H9 (cell line): ENCODE measurements around the gene WASHC3. TPM values are rescaled to one million over a fixed set of nuclear protein-coding genes. Genes with fewer than 3 reads are reported as not detected.

ENCODE experiments used
- DNase-seq: peaks from one replicate; pipeline ENCODE4 v3.0.0-alpha.2; 2017
- H2AFZ ChIP-seq: one replicate; pipeline ENCODE4 v1.6.1; 2013; ENCODE audit warnings: mild to moderate bottlenecking, low read length, control low read depth, moderate library complexity
- H2AK5ac ChIP-seq: 2 replicates; pipeline ENCODE4 v1.6.1; 2013; ENCODE audit warnings: low read length, control low read depth, mixed read lengths; ENCODE audit not compliant: insufficient read length
- H2BK120ac ChIP-seq: one replicate; pipeline ENCODE4 v1.6.1; 2013; ENCODE audit warnings: low read depth, mild to moderate bottlenecking, low read length, control low read depth, inconsistent platforms; ENCODE audit not compliant: poor library complexity, severe bottlenecking
- H2BK12ac ChIP-seq: 2 replicates; pipeline ENCODE4 v1.6.1; 2013; ENCODE audit warnings: low read length, control low read depth, mixed read lengths, low read depth; ENCODE audit not compliant: insufficient read length
- H2BK15ac ChIP-seq: 2 replicates; pipeline ENCODE4 v1.6.1; 2013; ENCODE audit warnings: low read depth, low read length, control low read depth
- H2BK20ac ChIP-seq: one replicate; pipeline ENCODE4 v1.6.1; 2013; ENCODE audit warnings: low read depth, mild to moderate bottlenecking, low read length, control low read depth, inconsistent platforms; ENCODE audit not compliant: poor library complexity, severe bottlenecking
- H2BK5ac ChIP-seq: 2 replicates; pipeline ENCODE4 v1.6.1; 2013; ENCODE audit warnings: low read length, control low read depth, mixed read lengths; ENCODE audit not compliant: insufficient read length
- H3K14ac ChIP-seq: 2 replicates; pipeline ENCODE4 v1.6.1; 2013; ENCODE audit warnings: low read length, control low read depth; ENCODE audit not compliant: insufficient read depth
- H3K18ac ChIP-seq: 2 replicates; pipeline ENCODE4 v1.6.1; 2013; ENCODE audit warnings: low read depth, mild to moderate bottlenecking, mixed read lengths, low read length, control low read depth; ENCODE audit not compliant: insufficient read length
- H3K23ac ChIP-seq: 2 replicates; pipeline ENCODE4 v1.6.1; 2013; ENCODE audit warnings: low read length, control low read depth, mixed read lengths, low read depth; ENCODE audit not compliant: insufficient read length
- H3K23me2 ChIP-seq: 2 replicates; pipeline ENCODE4 v1.6.1; 2013; ENCODE audit warnings: low read depth, mild to moderate bottlenecking, mixed read lengths, low read length, control low read depth; ENCODE audit not compliant: insufficient read length, poor library complexity, severe bottlenecking
- H3K27ac ChIP-seq: 2 replicates; pipeline ENCODE4 v1.5.1; 2013; ENCODE audit warnings: low read length, control low read depth, mixed read lengths, low read depth; ENCODE audit not compliant: insufficient read length
- H3K27me3 ChIP-seq: 2 replicates; pipeline ENCODE4 v1.6.1; 2013; ENCODE audit warnings: low read length, control low read depth, inconsistent platforms; ENCODE audit not compliant: insufficient read depth
- H3K4ac ChIP-seq: 2 replicates; pipeline ENCODE4 v1.6.1; 2013; ENCODE audit warnings: low read depth, mild to moderate bottlenecking, control low read depth, inconsistent platforms, low read length, moderate library complexity
- H3K4me1 ChIP-seq: 2 replicates; pipeline ENCODE4 v1.6.1; 2013; ENCODE audit warnings: low read length, control low read depth, inconsistent platforms; ENCODE audit not compliant: insufficient read depth
- H3K4me2 ChIP-seq: 2 replicates; pipeline ENCODE4 v1.6.1; 2013; ENCODE audit warnings: low read length, control low read depth, mixed read lengths; ENCODE audit not compliant: insufficient read length, insufficient read depth
- H3K56ac ChIP-seq: 2 replicates; pipeline ENCODE4 v1.6.1; 2013; ENCODE audit warnings: low read depth, mild to moderate bottlenecking, mixed read lengths, low read length, control low read depth; ENCODE audit not compliant: insufficient read length
- H3K79me1 ChIP-seq: 2 replicates; pipeline ENCODE4 v1.6.1; 2013; ENCODE audit warnings: low read depth, mild to moderate bottlenecking, moderate library complexity, low read length, control low read depth, inconsistent platforms; ENCODE audit not compliant: insufficient read depth, poor library complexity, severe bottlenecking
- H3K79me2 ChIP-seq: 2 replicates; pipeline ENCODE4 v1.6.1; 2013; ENCODE audit warnings: low read length, control low read depth, inconsistent platforms; ENCODE audit not compliant: insufficient read depth
- H3K9ac ChIP-seq: 2 replicates; pipeline ENCODE4 v1.6.1; 2013; ENCODE audit warnings: low read length, control low read depth, mixed read lengths; ENCODE audit not compliant: insufficient read length; ENCODE audit errors: extremely low read depth
- H3K9me3 ChIP-seq: one replicate; pipeline ENCODE4 v1.6.1; 2013; ENCODE audit warnings: low read depth, low read length, inconsistent platforms; ENCODE audit not compliant: control insufficient read depth
- H3T11ph ChIP-seq: one replicate; pipeline ENCODE4 v1.6.1; 2013; ENCODE audit warnings: mild to moderate bottlenecking, low read length, control low read depth, inconsistent platforms
- H4K20me1 ChIP-seq: one replicate; pipeline ENCODE4 v1.6.1; 2013; ENCODE audit not compliant: control insufficient read depth, insufficient read length, insufficient read depth
- H4K5ac ChIP-seq: 2 replicates; pipeline ENCODE4 v1.6.1; 2013; ENCODE audit warnings: low read depth, mild to moderate bottlenecking, mixed read lengths, low read length, control low read depth; ENCODE audit not compliant: insufficient read length
- H4K8ac ChIP-seq: replicated peaks from 2 replicates; pipeline ENCODE4 v1.6.1; 2013; ENCODE audit warnings: low read length, control low read depth, mixed read lengths, low read depth; ENCODE audit not compliant: insufficient read length
- H4K91ac ChIP-seq: 2 replicates; pipeline ENCODE4 v1.6.1; 2013; ENCODE audit warnings: low read depth, mild to moderate bottlenecking, moderate library complexity, mixed read lengths, low read length, control low read depth; ENCODE audit not compliant: insufficient read length
- H3K27ac Mint-ChIP-seq, 3 experiments: 2 replicates in 2 of 3; 3 replicates in 1 of 3; pipeline ENCODE4 v1.8.0; 2020 to 2021; ENCODE audit warnings: mixed read lengths in 3 of 3, mild to moderate bottlenecking in 1 of 3, moderate library complexity in 1 of 3
- H3K27me3 Mint-ChIP-seq: 2 replicates; pipeline ENCODE4 v1.8.0; 2021; ENCODE audit warnings: low read depth, mild to moderate bottlenecking, moderate library complexity, mixed read lengths
- H3K36me3 Mint-ChIP-seq, 3 experiments: 2 replicates in 2 of 3; 3 replicates in 1 of 3; pipeline ENCODE4 v1.8.0; 2020 to 2021; ENCODE audit warnings: low read depth in 3 of 3, mixed read lengths in 3 of 3; ENCODE audit not compliant: insufficient read depth in 1 of 3
- H3K4me1 Mint-ChIP-seq, 2 experiments: 2 replicates each; pipeline ENCODE4 v1.8.0; 2020; ENCODE audit warnings: mixed read lengths in 2 of 2
- H3K4me3 Mint-ChIP-seq, 2 experiments: 2 replicates in 1 of 2; 3 replicates in 1 of 2; pipeline ENCODE4 v1.8.0; 2020 to 2021; ENCODE audit warnings: mild to moderate bottlenecking in 2 of 2, mixed read lengths in 2 of 2, moderate library complexity in 1 of 2
- H3K9me3 Mint-ChIP-seq, 2 experiments: 2 replicates in 1 of 2; 3 replicates in 1 of 2; pipeline ENCODE4 v1.8.0; 2020; ENCODE audit warnings: mild to moderate bottlenecking in 2 of 2, mixed read lengths in 2 of 2, moderate library complexity in 1 of 2
- CTCF ChIP-seq: fragments of 200-600 bp; sonication (generic); conservative IDR thresholded peaks from 3 replicates; pipeline ENCODE4 v1.8.0; 2021; ENCODE audit warnings: antibody characterized with exemption, mild to moderate bottlenecking
- WGBS: extraction: QIAGEN DNeasy Blood & Tissue Kit; methylation state at CpG from one replicate; pipeline ENCODE4 v1.1.7; 2013; ENCODE audit warnings: missing lambda C conversion rate, low lambda C conversion rate, mixed read lengths; ENCODE audit not compliant: insufficient read length; ENCODE audit errors: extremely low coverage; 5-methylcytosine and 5-hydroxymethylcytosine counted together
- total RNA-seq: library from RNA; stranded (reverse); gene quantifications from 2 replicates; pipeline ENCODE4 v1.2.1, GENCODE V29; 2021

The WASHC3 gene
- total RNA-seq, 1 experiment from 2014 or later = 14.1 TPM

- TF ChIP-seq CTCF = no peak
- Histone ChIP-seq H3K56ac (no peak overlapping the region), H3K9ac (no peak overlapping the region), H3K4me1 (no peaks in the 10 kb centered on the region), H4K20me1 (no peaks in the 10 kb centered on the region), H4K91ac (no peak overlapping the region), H3K23me2 (no peaks in the 10 kb centered on the region), H3K18ac (no peak overlapping the region), H2BK5ac (no peak overlapping the region), H3K79me1 (no peaks in the 10 kb centered on the region), H3K4ac (no peak overlapping the region), H3K4me2 (no peak overlapping the region), H3K27ac (no peak overlapping the region), H4K5ac (no peak overlapping the region), H2AFZ (no peak overlapping the region), H3K79me2 (no peaks in the 10 kb centered on the region), H3K23ac (no peak overlapping the region), H2AK5ac (no peak overlapping the region), H2BK15ac (no peak overlapping the region), H3K14ac (no peak overlapping the region), H4K8ac (no peak overlapping the region), H2BK120ac (no peak overlapping the region), H3K27me3 (no peaks in the 10 kb centered on the region), H2BK12ac (no peak overlapping the region), H3T11ph (no peak overlapping the region), H3K9me3 (no peaks in the 10 kb centered on the region), H2BK20ac (no peak overlapping the region)
- H3K4me3 Mint-ChIP-seq = no peak overlapping the region
- DNase-seq = no peak
- H3K4me1 Mint-ChIP-seq = no peaks in the 10 kb centered on the region
- no peaks in the 10 kb centered on the region; the same call in 1 of the 2 replicates for H3K27me3 Mint-ChIP-seq
- H3K36me3 Mint-ChIP-seq = no peaks in the 10 kb centered on the region
- WGBS = no CpG with 5 or more reads among the region's 1 CpG
- H3K27ac Mint-ChIP-seq = no peak overlapping the region
- no peaks in the 10 kb centered on the region for H3K9me3 Mint-ChIP-seq
Observed at GRCh38 chr12:101966496-101966895, 95.3 kb downstream of the WASHC3 start.
